ENCODE results near the gene GATAD2A.

DNA sequence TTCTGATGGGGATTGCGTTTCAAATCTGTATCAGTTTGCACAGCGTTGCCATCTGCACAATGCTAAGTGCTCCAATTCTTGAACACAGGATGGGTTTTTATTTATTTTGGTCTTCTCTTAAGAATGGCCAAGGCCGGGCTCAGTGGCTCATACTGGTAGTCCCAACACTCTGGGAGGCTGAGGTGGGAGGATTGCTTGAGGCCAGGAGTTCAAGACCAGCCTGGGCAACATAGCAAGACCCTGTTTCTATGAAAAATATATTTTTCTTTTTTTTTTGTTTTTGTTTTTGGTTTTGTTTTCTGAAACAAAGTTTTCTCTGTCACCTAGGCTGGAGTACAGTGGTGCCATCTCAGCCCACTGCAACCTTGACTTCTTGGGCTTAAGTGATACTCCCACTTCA is 117.7 kb downstream of the GATAD2A start:
- no peak for TF ChIP-seq MTA2 (IDR thresholded peaks at IDR 0.05; ENCODE audit: low read depth)
- TF ChIP-seq, protein P1, sequence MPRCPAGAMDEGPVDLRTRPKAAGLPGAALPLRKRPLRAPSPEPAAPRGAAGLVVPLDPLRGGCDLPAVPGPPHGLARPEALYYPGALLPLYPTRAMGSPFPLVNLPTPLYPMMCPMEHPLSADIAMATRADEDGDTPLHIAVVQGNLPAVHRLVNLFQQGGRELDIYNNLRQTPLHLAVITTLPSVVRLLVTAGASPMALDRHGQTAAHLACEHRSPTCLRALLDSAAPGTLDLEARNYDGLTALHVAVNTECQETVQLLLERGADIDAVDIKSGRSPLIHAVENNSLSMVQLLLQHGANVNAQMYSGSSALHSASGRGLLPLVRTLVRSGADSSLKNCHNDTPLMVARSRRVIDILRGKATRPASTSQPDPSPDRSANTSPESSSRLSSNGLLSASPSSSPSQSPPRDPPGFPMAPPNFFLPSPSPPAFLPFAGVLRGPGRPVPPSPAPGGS (IDR thresholded peaks at IDR 0.05; ENCODE audit: borderline replicate concordance, insufficient read depth, low read depth, low read length, poor library complexity, severe bottlenecking) = no peak
- TF ChIP-seq, protein P2, sequence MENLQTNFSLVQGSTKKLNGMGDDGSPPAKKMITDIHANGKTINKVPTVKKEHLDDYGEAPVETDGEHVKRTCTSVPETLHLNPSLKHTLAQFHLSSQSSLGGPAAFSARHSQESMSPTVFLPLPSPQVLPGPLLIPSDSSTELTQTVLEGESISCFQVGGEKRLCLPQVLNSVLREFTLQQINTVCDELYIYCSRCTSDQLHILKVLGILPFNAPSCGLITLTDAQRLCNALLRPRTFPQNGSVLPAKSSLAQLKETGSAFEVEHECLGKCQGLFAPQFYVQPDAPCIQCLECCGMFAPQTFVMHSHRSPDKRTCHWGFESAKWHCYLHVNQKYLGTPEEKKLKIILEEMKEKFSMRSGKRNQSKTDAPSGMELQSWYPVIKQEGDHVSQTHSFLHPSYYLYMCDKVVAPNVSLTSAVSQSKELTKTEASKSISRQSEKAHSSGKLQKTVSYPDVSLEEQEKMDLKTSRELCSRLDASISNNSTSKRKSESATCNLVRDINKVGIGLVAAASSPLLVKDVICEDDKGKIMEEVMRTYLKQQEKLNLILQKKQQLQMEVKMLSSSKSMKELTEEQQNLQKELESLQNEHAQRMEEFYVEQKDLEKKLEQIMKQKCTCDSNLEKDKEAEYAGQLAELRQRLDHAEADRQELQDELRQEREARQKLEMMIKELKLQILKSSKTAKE (IDR thresholded peaks at IDR 0.05; ENCODE audit: low read depth, poor library complexity, severe bottlenecking) = no peak
- TF ChIP-seq, protein P3, sequence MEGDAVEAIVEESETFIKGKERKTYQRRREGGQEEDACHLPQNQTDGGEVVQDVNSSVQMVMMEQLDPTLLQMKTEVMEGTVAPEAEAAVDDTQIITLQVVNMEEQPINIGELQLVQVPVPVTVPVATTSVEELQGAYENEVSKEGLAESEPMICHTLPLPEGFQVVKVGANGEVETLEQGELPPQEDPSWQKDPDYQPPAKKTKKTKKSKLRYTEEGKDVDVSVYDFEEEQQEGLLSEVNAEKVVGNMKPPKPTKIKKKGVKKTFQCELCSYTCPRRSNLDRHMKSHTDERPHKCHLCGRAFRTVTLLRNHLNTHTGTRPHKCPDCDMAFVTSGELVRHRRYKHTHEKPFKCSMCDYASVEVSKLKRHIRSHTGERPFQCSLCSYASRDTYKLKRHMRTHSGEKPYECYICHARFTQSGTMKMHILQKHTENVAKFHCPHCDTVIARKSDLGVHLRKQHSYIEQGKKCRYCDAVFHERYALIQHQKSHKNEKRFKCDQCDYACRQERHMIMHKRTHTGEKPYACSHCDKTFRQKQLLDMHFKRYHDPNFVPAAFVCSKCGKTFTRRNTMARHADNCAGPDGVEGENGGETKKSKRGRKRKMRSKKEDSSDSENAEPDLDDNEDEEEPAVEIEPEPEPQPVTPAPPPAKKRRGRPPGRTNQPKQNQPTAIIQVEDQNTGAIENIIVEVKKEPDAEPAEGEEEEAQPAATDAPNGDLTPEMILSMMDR (IDR thresholded peaks at IDR 0.05 in 2 of 3, conservative IDR thresholded peaks at IDR 0.05 in 1 of 3; ENCODE audit: control insufficient read depth in 2 of 3, extremely low read depth in 1 of 3, insufficient read depth in 1 of 3, low read depth in 3 of 3, low read length in 3 of 3) = no peak

Measured in GM12878 (cell line).